H1 (cell line): Measurements from ENCODE around the gene SLC31A2. TPM values are rescaled to one million over a fixed set of nuclear protein-coding genes. Genes with fewer than 3 reads are reported as not detected.

Source experiments
- MAFK ChIP-seq: IDR thresholded peaks from 2 replicates; pipeline ENCODE4 v1.6.1; 2012; ENCODE audit warnings: low read depth, mild to moderate bottlenecking, improper control_type of control experiment, low read length
- polyA plus RNA-seq, 7 experiments: library from polyadenylated mRNA; depleted of rRNA in 3 of 7; stranded (reverse) in 5 of 7; unstranded in 2 of 7; fragments of >200 nt in 5 of 7; fragments of 200-250 nt in 2 of 7; gene quantifications; 1 replicate in 5 of 7; 2 replicates in 1 of 7; 4 replicates in 1 of 7; pipeline versions ENCODE4 v1.2.1 to v1.2.3, GENCODE V29; 2011 to 2013; ENCODE audit warnings: missing spikeins in 2 of 7, mixed read lengths in 2 of 7
- total RNA-seq: library from RNA; stranded (reverse); fragmentation: NEBNext Ultra II Directional; extraction: Animal tissue kit (Norgen Biotek cat#: 25700); gene quantifications from 2 replicates; pipeline ENCODE4 v1.2.1, GENCODE V29; 2021

SLC31A2 gene
- total and polyA plus RNA-seq, 2 of the 8 experiments (the other 6 are each of a cell fraction or from before 2014, with no cell fraction given): 2.0 to 2.9 TPM

GRCh38 chr9:113148372-113148705 is 2.5 kb upstream of the SLC31A2 start (continued):
- TF ChIP-seq MAFK: no peak
